NCI-H524 treated with DMSO at 0.1 percent for 48 hours (cell line): ENCODE data around the gene STK32C.
"Not testable (repeated sequence)": the region's sequence is repeated elsewhere in the genome, so short reads cannot be mapped to it uniquely, and the experiment has no call there.

Source experiments
- DNase-seq: peaks from one replicate; lab custom pipeline; 2025; lab: John Stamatoyannopoulos, UW

STK32C gene

GRCh38 chr10:132338876-132339275, 31.1 kb upstream of the STK32C start:
- no peak for DNase-seq

DNA sequence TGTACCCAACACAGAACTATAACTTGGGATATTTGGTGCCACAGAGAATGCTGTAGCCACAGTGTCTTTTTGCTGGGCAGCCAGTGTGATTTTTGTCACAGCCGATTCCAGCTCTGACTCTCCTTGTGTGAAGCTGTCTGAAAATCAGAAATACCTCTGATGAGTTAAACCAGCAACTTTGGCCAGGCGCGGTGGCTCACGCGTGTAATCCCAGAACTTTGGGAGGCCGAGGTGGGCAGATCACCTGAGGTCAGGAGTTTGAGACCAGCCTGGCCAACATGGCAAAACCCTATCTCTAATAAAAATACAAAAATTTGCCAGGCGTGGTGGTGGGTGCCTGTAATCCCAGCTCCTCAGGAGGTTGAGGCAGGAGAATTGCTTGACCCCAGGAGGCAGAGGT, 30.1 kb upstream of the STK32C start:
- not testable (repeated sequence) for DNase-seq

GRCh38 chr10:132336919-132337407, 29.2 kb upstream of the STK32C start:
- no peak for DNase-seq

- no peak for DNase-seq
Measured at GRCh38 chr10:132336064-132336746, 28.5 kb upstream of the STK32C start.

- no peak for DNase-seq
Measured at GRCh38 chr10:132335189-132336063, 27.7 kb upstream of the STK32C start.

DNA sequence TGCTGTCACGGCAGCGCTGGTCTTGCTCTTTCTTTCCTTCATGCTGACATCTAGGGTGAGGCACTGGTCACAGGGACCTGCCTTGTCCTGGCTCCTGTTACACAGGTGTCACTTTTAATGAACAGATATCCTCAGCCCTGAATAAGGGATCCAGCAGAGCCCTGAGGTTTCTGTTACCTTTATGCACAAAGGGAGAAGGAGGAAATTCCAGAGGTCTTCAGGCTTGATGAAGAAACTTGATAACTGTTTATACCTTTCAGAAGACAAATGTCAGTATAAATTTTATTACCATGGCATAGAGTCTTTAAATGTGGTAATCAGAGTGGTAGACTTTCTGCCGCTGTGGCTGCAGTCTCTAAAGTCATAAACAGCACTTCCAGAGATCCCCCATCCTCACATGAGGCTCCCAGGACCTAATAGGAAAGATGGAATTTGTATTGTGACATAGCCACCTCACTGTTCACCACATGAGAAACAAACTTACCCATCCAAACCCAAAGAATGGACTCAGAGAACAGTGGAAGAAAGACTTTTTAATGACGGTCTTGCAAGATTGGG, 27.0 kb upstream of the STK32C start:
- no peak for DNase-seq

DNA sequence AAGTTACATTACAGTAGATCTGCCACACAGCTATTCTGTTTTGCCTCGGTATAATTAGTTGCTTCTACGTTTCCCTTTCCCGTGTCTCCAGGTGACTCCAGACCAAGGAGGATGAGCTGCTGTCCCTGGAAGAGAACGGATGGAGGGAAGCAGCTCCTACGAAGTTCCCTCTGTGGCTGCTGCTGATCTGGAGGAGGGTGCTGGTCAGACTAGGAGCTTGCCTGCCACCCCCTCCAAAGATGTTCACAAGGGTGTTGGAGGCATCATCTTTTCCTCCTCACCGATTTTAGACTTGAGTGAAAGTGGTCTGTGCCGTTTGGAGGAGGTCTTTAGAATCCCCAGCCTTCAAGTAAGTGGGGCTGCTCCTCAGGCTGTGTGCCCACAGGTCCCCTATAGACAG, 25.6 kb upstream of the STK32C start:
- DNase-seq = no peak

- no peak for DNase-seq
Measured at GRCh38 chr10:132332433-132332754, 24.6 kb upstream of the STK32C start.

DNA sequence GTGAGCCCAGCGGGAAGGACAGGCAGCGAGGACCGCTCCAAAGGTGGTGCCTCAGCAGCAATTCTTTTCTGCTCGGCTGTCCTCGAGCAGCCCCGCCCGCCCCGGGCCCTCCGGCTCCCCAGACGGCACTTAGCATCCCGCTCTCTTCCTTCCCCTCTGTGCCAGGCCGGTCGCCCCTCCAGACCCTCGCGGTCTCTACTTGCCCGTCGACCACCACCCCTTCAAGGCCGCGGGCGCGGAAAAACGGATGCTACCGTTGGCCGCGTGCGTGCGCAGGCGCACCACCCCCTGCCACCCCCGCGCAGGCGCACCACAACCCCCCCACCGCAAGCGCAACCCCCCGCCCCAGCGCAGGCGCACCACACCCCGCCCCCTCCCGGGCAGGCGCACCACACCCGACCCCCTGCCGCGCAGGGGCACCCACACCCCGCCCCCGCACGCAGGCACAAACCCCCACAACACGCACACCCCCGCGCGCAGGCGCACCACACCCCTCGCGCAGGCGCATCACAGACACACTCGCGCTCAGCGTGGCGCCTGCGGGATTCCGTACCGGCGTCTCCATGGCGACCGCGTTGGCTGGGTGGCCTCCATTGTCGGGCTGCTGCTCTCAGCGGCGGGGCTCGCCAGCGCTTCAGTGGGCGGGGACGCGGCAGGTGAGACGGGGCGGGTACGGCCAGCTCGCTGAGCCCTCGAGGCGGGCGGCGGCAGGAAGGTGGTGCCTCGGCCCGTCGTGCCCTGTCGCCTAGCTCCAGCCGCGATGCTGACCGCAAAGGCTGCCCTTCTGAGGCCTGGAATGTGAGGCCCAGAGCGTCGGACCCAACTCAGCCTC, 24.1 kb upstream of the STK32C start, which contains the start of gene LRRC27:
Gene LRRC27 (plus strand): TSS at position 593 of the 832 bp plus-strand sequence. CDS start 1,332 bp downstream, outside the sequence.
- peak; percentile 9 for DNase-seq

DNA sequence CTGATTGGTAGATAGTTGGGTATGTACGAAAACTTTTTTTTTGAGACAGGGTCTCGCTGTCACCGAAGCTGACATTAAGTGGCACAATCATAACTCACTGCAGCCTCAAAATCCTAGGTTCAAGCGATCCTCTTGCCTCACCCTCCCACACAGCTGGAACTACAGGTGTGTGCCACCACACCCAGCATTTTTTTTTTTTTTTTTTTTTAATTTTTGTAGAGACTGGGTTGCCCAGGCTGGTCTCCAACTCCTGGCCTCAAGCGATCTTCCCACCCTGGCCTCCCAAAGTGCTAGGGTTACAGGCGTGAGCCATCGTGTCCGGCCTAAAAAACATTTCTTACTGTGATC, 22.7 kb upstream of the STK32C start:
- no peak for DNase-seq

DNA sequence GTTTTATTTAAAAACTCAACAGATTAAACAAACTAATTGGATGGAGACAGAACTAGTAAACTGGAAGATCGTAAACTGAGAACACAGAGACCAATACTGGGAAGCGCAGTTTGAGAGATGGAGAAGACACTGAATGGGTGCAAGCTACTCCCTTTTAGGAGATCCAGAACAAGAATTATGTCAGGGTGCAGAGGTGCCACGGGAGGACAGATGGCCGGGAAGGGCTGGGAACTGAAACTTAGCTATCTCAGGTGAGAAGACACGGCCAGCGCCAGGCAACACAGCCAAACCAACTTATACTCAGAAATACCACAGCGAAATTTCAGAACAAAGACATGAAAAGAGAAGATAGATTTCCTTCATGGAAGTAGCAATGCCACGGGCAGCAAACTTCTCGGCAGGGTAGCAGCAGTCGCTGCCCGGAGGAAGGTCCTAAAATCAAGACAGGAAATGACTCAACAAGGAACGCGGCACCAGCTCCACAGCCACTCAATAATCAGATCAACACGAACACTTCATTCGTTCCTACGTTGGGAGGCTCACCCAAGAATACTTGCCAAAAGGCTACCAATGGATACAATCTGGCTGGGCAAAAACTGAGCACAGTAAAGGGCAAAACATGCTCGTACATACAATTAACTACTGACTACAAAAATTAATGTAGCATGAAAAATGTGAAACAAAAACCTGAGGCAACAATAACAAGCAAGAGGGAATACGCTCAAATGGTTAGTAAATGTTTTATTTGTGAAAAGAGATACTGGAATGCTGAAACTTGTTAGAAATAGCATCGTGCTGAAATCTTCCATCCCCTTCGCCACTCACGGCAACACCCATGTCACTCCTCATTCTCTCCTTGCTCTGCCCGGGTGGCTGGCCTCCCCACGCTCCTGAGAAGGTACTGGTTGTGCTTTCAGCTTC, 22.1 kb upstream of the STK32C start:
- no peak for DNase-seq

GRCh38 chr10:132328738-132329137, 21.0 kb upstream of the STK32C start:
- DNase-seq = no peak

DNA sequence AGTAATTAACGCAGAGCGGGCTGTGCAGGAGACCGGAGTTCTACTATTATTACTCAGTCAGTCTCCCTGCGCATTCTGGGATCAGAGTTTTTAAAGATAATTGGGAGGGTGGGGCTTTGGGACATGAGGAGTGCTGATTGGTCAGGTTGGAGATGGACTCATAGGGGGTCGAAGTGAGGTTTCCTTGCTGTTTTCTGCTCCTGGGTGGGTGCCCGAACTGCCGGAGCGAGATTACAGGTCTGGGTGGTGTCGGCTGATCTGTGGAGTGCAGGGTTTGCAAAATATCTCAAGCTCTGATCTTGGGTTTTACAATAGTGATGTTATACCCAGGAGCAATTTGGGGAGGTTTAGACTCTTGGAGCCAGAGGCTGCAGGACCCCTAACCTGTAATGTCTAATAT, 20.4 kb upstream of the STK32C start:
- DNase-seq = no peak

- no peak for DNase-seq
Measured at GRCh38 chr10:132326925-132327324, 19.2 kb upstream of the STK32C start.

DNA sequence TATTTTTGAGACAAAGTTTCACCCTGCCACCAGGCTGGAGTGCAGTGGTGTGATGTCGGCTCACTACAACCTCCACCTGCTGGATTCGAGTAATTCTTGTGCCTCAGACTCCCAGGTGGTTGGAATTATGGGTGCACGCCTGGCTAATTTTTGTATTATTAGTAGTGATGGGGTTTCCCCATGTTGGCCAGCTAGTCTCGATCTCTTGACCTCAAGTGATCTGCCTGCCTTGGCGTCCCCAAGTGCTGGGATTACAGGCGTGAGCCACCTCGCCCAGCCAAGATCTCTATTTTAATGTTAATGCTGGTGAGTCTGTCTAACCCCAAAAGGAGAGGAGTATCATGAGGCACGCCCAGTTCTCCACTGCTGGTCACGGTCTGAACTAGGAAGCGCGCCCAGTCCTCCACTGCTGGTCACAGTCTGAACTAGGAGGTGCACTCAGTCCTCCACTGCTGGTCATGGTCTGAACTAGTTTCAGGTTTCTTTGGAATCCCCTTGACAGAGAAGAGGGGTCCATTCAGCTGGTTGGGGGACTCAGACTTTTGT, 18.7 kb upstream of the STK32C start:
- no peak for DNase-seq

DNA sequence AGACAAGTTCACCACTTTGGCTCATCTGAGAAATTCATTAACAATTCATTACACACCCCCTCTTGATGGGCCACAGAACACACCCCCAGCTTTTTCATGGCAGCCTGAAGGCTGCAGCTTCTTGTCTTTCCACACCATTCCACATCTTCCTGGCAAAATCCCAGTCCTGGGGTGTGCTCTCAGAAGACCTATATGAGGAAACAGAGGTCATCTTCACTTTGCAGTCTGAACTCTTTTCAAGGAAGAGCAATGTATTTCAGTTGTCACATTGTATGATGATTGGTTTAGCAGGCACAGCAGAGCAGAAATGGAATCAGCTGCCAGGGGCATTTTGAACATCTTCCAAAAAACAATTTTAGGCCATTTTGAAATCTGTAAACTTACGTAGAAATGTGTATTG, 16.4 kb upstream of the STK32C start:
- no peak for DNase-seq

DNA sequence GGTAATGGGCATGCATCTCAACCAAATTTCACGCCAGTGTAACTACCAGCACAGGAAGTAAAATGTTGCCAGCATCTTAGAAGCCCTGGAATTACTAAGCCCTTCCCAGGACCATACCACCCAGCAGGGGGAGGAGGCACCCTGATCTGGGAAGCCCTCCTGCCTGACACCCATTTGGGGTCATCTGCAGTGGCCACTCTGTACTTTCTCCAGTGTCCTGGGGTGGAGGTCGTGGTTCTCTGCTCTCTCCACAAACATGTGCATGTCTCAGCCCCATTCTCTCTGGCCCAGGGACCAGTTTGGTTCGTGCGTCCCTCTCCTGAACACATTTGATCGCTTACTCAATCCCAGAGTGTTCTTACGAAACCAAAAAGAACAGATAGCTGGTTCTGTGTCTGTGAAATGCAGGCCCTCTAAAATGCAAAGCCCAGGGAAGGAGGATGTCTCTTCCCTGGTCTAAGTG, 14.9 kb upstream of the STK32C start:
- DNase-seq = no peak

DNA sequence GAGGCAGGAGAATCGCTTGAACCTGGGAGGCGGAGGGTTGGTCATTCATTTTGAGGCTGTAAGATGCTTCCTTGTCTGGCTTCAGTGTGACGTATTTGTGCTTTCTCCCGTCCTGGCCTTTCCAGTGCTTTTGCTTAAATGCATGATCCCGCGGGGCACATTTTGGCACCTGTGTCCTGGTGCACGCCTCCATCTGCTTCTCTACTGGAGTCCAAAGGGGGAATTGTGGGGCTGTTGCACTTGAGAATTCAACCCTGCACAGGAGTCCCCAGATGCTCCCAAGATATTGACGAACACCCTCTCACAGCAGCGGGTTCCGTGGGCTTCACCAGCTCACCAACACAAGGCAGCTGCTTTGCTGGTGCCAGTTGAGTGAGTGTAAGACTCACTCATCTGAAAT, 14.0 kb upstream of the STK32C start:
- no peak for DNase-seq

DNA sequence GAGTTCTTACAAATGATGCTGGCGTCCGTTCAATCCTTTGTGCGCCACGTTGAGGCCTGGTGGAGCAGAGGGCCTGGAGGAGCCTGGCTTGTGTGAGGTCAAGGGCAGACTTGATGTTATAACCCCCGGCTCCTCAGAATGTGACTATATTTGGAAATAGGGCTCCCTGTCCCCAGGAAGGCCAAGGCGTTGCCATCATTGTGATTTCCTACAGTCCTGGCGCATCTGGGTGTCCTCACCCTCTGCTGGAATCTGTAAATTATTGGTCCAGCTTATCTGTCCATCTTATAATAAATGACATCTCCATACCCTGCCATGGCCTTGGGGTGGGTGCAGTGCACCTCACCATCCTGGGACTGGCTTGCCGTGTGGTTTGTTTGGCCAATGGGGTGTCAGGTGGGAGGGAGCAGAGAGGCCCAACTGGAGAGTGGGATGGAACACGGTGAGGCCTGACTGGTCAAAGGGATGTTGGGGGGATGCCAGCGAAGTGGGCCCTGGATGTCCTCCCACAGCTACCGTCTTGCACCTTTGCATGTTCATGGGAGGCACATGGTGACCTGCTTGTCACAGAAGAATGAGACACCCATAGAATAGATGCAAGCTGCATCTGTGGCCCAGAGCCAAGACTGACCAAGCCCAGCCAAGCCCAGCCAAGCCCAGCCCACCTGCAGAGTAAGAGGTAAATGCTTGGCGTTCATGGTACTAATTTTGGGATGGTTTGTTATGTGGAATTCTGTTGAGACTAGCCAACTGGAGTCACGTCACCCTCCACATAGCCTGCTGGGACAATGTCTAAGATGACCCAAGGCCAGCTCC, 13.1 kb upstream of the STK32C start:
- no peak for DNase-seq
